Keratinocyte (primary cell): ENCODE results near the gene HSPG2.

ENCODE experiments used
- CTCF ChIP-seq, 3 experiments: IDR thresholded peaks in 1 of 3; conservative IDR thresholded peaks in 1 of 3; optimal IDR thresholded peaks in 1 of 3; 2 replicates in 2 of 3; 3 replicates in 1 of 3; pipeline versions ENCODE3 to v1.5.1; 2011; ENCODE audit warnings: low read length in 3 of 3, mild to moderate bottlenecking in 3 of 3, moderate library complexity in 2 of 3, control low read depth in 1 of 3, inconsistent platforms in 1 of 3; ENCODE audit not compliant: insufficient read depth in 2 of 3; ENCODE audit errors: extremely low read depth in 1 of 3
- EZH2 ChIP-seq: IDR thresholded peaks from one replicate; pipeline ENCODE4 v1.6.1; 2012; ENCODE audit warnings: inconsistent platforms, mild to moderate bottlenecking, low read length, moderate library complexity

- TF ChIP-seq CTCF (optimal IDR thresholded peaks at IDR 0.05 in 1 of 3, IDR thresholded peaks at IDR 0.05 in 1 of 3, conservative IDR thresholded peaks at IDR 0.05 in 1 of 3; ENCODE audit: extremely low read depth in 1 of 3, insufficient read depth in 2 of 3, low read length in 3 of 3), result no peak
- TF ChIP-seq EZH2, result no peak
Measured at GRCh38 chr1:21848524-21849174, 88.5 kb downstream of the HSPG2 start.
